Transverse colon (tissue), 4 donors: ENCODE data around the gene PCBD1. TPM values are rescaled to one million over a fixed set of nuclear protein-coding genes. Genes with fewer than 3 reads are reported as not detected.

Source experiments
- DNase-seq: peaks from one replicate; pipeline ENCODE4 v3.0.0-alpha.2; 2019
- H3K27ac ChIP-seq, 4 donors: fragments of 200-600 bp; sonication (generic); 2 replicates each; pipeline ENCODE4 v1.5.1; 2016 to 2018; ENCODE audit warnings: inconsistent platforms in 4 of 4
- H3K27me3 ChIP-seq: fragments of 200-600 bp; sonication (generic); 2 replicates; pipeline ENCODE4 v1.5.1; 2017; ENCODE audit warnings: inconsistent platforms
- H3K36me3 ChIP-seq, 4 donors: fragments of 200-600 bp; sonication (generic); 2 replicates each; pipeline ENCODE4 v1.5.1; 2017 to 2019; ENCODE audit warnings: inconsistent platforms in 4 of 4
- H3K4me1 ChIP-seq, 4 donors: fragments of 200-600 bp; sonication (generic); 2 replicates each; pipeline ENCODE4 v1.5.1; 2017 to 2020; ENCODE audit warnings: inconsistent platforms in 4 of 4
- H3K4me3 ChIP-seq, 4 donors: fragments of 200-600 bp; sonication (generic); 1 replicate in 1 of 4; 2 replicates in 3 of 4; pipeline versions ENCODE4 v1.5.1 to v1.6.1; 2017 to 2019; ENCODE audit warnings: inconsistent platforms in 4 of 4
- H3K9me3 ChIP-seq, 2 donors: fragments of 200-600 bp; sonication (generic); 2 replicates each; pipeline ENCODE4 v1.5.1; 2017 to 2019; ENCODE audit warnings: inconsistent platforms in 2 of 2
- CTCF ChIP-seq, 5 experiments: fragments of 200-600 bp in 3 of 5; fragments of 450-650 bp in 2 of 5; sonication (generic) in 3 of 5; IDR thresholded peaks; 1 replicate in 2 of 5; 2 replicates in 3 of 5; pipeline ENCODE4 v1.5.1; 2016 to 2017; ENCODE audit warnings: antibody characterized with exemption in 5 of 5, inconsistent platforms in 3 of 5, mild to moderate bottlenecking in 2 of 5, moderate library complexity in 1 of 5
- EP300 ChIP-seq: sonication (generic); formaldehyde crosslinking; IDR thresholded peaks from one replicate; pipeline ENCODE4 v1.6.1; 2017; ENCODE audit warnings: antibody characterized with exemption, low read depth
- POLR2A ChIP-seq: fragments of 450-650 bp; IDR thresholded peaks from one replicate; pipeline ENCODE4 v1.6.1; 2016; ENCODE audit warnings: antibody characterized with exemption, mild to moderate bottlenecking, moderate library complexity
- POLR2AphosphoS5 ChIP-seq, 3 donors: sonication (generic); formaldehyde crosslinking; IDR thresholded peaks; one replicate each; pipeline ENCODE4 v1.6.1; 2016; ENCODE audit warnings: antibody characterized with exemption in 3 of 3
- WGBS, 2 donors: methylation state at CpG; one replicate each; pipeline ENCODE4 v1.1.5; 2018; ENCODE audit warnings: low coverage in 1 of 2; 5-methylcytosine and 5-hydroxymethylcytosine counted together
- in situ Hi-C, 4 donors: fragments of 200-750 bp; cut with MboI; loops; one replicate each; pipeline versions ENCODE4 v1.15.0 to v1.15.1; 2017; ENCODE audit warnings: low sequenced_read_pairs in 3 of 4, low pct_ligation_motif_present in 1 of 4, low pct_unique_long_range_greater_than_20kb in 1 of 4
- intact Hi-C: fragments of 100-400 bp; cut with DNase I; formaldehyde crosslinking; loops from one replicate; pipeline ENCODE4 v1.15.1; 2023; ENCODE audit warnings: low total_unique reads
- total RNA-seq, 4 donors: library from RNA; depleted of rRNA; stranded (reverse); fragments of >200 nt; gene quantifications; one replicate each; pipeline ENCODE4 v1.1.0, GENCODE V29; 2016

PCBD1 gene
- total RNA-seq, 4 donors from 2014 or later: 21.7 to 69.6 (median 44.8) TPM

- intact Hi-C loops (no loop called here), in situ Hi-C loops (loop anchor here in 1 of 4 donors (10.0 kb wide), 1 partner anchor 302 kb away; no protein-coding TSS in a partner anchor)
- Histone ChIP-seq H3K36me3 (no peaks in the 10 kb centered on the region), H3K4me3 (no peak overlapping the region), H3K4me1 (peaks cover 4 to 18% (median 7%) of the 10 kb centered on the region in 4 donors), H3K27ac (no peak overlapping the region), H3K9me3 (no peaks in the 10 kb centered on the region), H3K27me3 (no peaks in the 10 kb centered on the region)
- WGBS, 2 donors: 77% methylated on average over 5 of the region's 5 CpGs; no CpG with 5 or more reads in 1 of the 2 donors
- no peak for DNase-seq
- no peak for TF ChIP-seq POLR2AphosphoS5 (IDR thresholded peaks at IDR 0.05)
- TF ChIP-seq CTCF (IDR thresholded peaks at IDR 0.05): no peak
- no peak for TF ChIP-seq POLR2A
- no peak for TF ChIP-seq EP300
Observed at GRCh38 chr10:70902661-70903261, 14.4 kb upstream of the PCBD1 start.

DNA sequence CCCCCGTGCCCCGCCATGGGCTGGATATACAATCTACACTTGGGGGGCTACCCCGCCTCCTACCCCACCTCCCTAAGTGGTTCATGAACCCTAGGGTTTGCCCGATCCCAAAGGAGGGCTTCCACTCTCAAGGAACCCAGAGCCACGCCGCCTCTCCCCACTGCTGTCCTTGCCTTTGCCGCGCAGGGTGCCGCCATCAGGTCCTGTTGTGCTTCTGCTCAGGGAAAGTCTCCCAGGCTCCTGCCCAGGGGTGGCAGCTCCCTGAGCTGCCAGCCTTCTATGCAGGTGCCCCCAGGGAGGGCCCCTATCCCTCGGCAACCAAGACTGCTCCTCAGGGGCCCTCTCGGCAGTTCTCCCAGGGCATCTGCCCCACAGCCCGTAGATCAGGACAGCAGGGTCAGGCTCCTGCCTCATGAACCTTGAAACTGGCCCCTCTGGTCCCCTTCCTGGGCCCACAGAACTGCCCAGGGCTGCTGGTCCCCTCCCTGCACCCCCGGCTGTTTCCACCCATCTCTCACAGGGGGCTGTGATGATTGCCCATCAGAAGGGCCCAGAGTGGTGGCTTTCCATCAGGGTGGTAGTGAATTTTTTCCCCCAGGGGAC, 13.0 kb upstream of the PCBD1 start:
- Histone ChIP-seq H3K36me3 (no peaks in the 10 kb centered on the region), H3K27ac (no peak overlapping the region), H3K27me3 (no peaks in the 10 kb centered on the region), H3K4me3 (no peak overlapping the region), H3K9me3 (no peaks in the 10 kb centered on the region), H3K4me1 (peaks cover 0 to 5% (median 0%) of the 10 kb centered on the region in 4 donors)
- intact Hi-C loops: no loop called here
- TF ChIP-seq POLR2A (no peak), EP300 (no peak), POLR2AphosphoS5 (IDR thresholded peaks at IDR 0.05) (no peak), CTCF (IDR thresholded peaks at IDR 0.05) (no peak)
- in situ Hi-C loops: loop anchor here in 1 of 4 donors (10.0 kb wide), 1 partner anchor 303 kb away; no protein-coding TSS in a partner anchor
- peak; percentile 3 for DNase-seq
- WGBS, 2 donors: 87% methylated on average over 11 of the region's 13 CpGs; no CpG with 5 or more reads in 1 of the 2 donors

DNA sequence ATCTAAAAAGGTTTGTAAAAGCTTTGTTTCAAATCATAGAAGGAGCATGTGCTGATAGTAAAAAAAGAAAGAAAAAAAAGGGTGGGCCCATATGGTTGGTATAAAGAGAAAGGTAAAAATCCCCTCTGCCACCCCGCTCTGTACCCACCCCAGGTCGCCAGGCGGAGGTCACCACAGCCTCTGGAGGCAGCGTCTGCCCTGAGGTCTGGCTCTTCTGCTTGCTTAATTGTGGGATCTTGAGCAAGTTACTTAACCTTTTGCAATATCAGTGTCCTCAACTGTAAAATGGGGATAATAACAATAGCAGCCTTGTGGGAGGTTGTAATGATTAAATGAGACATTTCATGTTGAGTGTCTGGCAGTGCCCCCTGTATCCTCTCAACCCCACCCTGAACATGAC, 10.7 kb upstream of the PCBD1 start:
- 71 to 97% methylated on average over 4 of the region's 4 CpGs for WGBS, 2 donors
- Histone ChIP-seq H3K27me3 (no peaks in the 10 kb centered on the region), H3K27ac (no peak overlapping the region), H3K36me3 (no peaks in the 10 kb centered on the region), H3K4me1 (peaks cover 0 to 5% (median 0%) of the 10 kb centered on the region in 4 donors), H3K4me3 (no peak overlapping the region), H3K9me3 (no peaks in the 10 kb centered on the region)
- intact Hi-C loops (no loop called here), in situ Hi-C loops (loop anchor here in 1 of 4 donors (25.0 kb wide), 1 partner anchor 362 kb away; no protein-coding TSS in a partner anchor)
- TF ChIP-seq EP300 (no peak), CTCF (IDR thresholded peaks at IDR 0.05) (no peak), POLR2AphosphoS5 (IDR thresholded peaks at IDR 0.05) (no peak)
- no peak for DNase-seq

- in situ Hi-C loops (loop anchor here in 1 of 4 donors (25.0 kb wide), 1 partner anchor 361 kb away; no protein-coding TSS in a partner anchor), intact Hi-C loops (no loop called here)
- TF ChIP-seq EP300 (no peak), CTCF (IDR thresholded peaks at IDR 0.05) (no peak), POLR2A (no peak), POLR2AphosphoS5 (IDR thresholded peaks at IDR 0.05) (no peak)
- no peaks in the 10 kb centered on the region for H3K27me3 ChIP-seq
- peaks cover 0 to 5% (median 0%) of the 10 kb centered on the region in 4 donors for H3K4me1 ChIP-seq
- DNase-seq: peak; percentile 3
- no peak overlapping the region for H3K4me3 ChIP-seq
- H3K36me3 ChIP-seq: no peaks in the 10 kb centered on the region
- no peak overlapping the region for H3K27ac ChIP-seq
- H3K9me3 ChIP-seq: no peaks in the 10 kb centered on the region
- WGBS, 2 donors: 67 to 86% methylated on average over 1 to 3 of the region's 3 CpGs
Observed at GRCh38 chr10:70898687-70899086, 10.3 kb upstream of the PCBD1 start.
